SK-N-SH (cell line): Measurements from ENCODE around the gene ARHGAP23. TPM values are rescaled to one million over a fixed set of nuclear protein-coding genes. Genes with fewer than 3 reads are reported as not detected.

Experiments
- CTCF ChIA-PET: fragments of 300-600, 350-600 bp; formaldehyde crosslinking; extraction: SDS; loops from one replicate; lab custom pipeline; 2021; lab: Yijun Ruan, JAX
- POLR2A ChIA-PET: fragments of 350-600 bp; sonication (Branson Sonifier 250); formaldehyde crosslinking; extraction: SDS; loops from one replicate; lab custom pipeline; 2020; ENCODE audit warnings: antibody characterized with exemption, inconsistent platforms; lab: Yijun Ruan, JAX
- DNase-seq: peaks from one replicate; pipeline ENCODE4 v3.0.0; 2012
- H2AFZ ChIP-seq: fragments of 200-600 bp; sonication (generic); 2 replicates; pipeline ENCODE4 v1.8.1; 2016; ENCODE audit warnings: antibody characterized with exemption, mild to moderate bottlenecking, low read depth
- H3F3A ChIP-seq: fragments of 200-600 bp; sonication (generic); replicated peaks from 2 replicates; pipeline ENCODE3; 2016; ENCODE audit warnings: antibody characterized with exemption, mild to moderate bottlenecking; ENCODE audit not compliant: insufficient read depth
- H3K27ac ChIP-seq, 2 experiments: fragments of 200-500 bp in 1 of 2; fragments of 200-600 bp in 1 of 2; sonication (Bioruptor generic) in 1 of 2; sonication (generic), shearing (Covaris generic) in 1 of 2; 2 replicates each; pipeline versions ENCODE4 v1.5.1 to v1.6.1; 2014 to 2016; ENCODE audit warnings: low read depth in 2 of 2, inconsistent platforms in 1 of 2, low read length in 1 of 2, mild to moderate bottlenecking in 1 of 2, mixed read lengths in 1 of 2
- H3K27me3 ChIP-seq: fragments of 200-600 bp; sonication (generic), shearing (Covaris generic); 2 replicates; pipeline ENCODE4 v1.6.1; 2016; ENCODE audit warnings: mixed run types; ENCODE audit not compliant: insufficient read depth
- H3K36me3 ChIP-seq, 2 experiments: fragments of 200-500 bp in 1 of 2; fragments of 200-600 bp in 1 of 2; sonication (Bioruptor generic) in 1 of 2; sonication (generic) in 1 of 2; replicated peaks in 1 of 2; 2 replicates each; pipeline versions ENCODE3 to v1.5.1; 2014 to 2016; ENCODE audit warnings: low read length in 1 of 2, mild to moderate bottlenecking in 1 of 2; ENCODE audit not compliant: insufficient read depth in 2 of 2, control insufficient read depth in 1 of 2
- H3K4me1 ChIP-seq, 2 experiments: fragments of 200-500 bp in 1 of 2; fragments of 200-600 bp in 1 of 2; sonication (Bioruptor generic) in 1 of 2; sonication (generic), shearing (Covaris generic) in 1 of 2; 2 replicates each; pipeline versions ENCODE4 v1.5.1 to v1.6.1; 2014 to 2016; ENCODE audit warnings: low read depth in 1 of 2, low read length in 1 of 2, mixed run types in 1 of 2; ENCODE audit not compliant: insufficient read depth in 2 of 2, control insufficient read depth in 1 of 2
- H3K4me2 ChIP-seq: fragments of 200-600 bp; sonication (generic), shearing (Covaris generic); 2 replicates; pipeline ENCODE4 v1.6.1; 2017; ENCODE audit warnings: mixed run types
- H3K4me3 ChIP-seq, 2 experiments: fragments of 200-500 bp in 1 of 2; fragments of 200-600 bp in 1 of 2; sonication (Bioruptor generic) in 1 of 2; sonication (generic), shearing (Covaris generic) in 1 of 2; 2 replicates each; pipeline versions ENCODE4 v1.5.1 to v1.8.1; 2014 to 2016; ENCODE audit warnings: low read depth in 2 of 2, inconsistent platforms in 1 of 2, low read length in 1 of 2, mild to moderate bottlenecking in 1 of 2, mixed read lengths in 1 of 2, moderate library complexity in 1 of 2
- H3K79me2 ChIP-seq: fragments of 200-600 bp; sonication (generic); 2 replicates; pipeline ENCODE4 v1.8.1; 2017; ENCODE audit warnings: mild to moderate bottlenecking; ENCODE audit not compliant: insufficient read depth
- H3K9ac ChIP-seq: fragments of 200-600 bp; sonication (generic); 2 replicates; pipeline ENCODE4 v1.6.1; 2017; ENCODE audit warnings: mixed run types
- H3K9me2 ChIP-seq: fragments of 200-600 bp; sonication (generic); 2 replicates; pipeline ENCODE4 v1.6.1; 2017; ENCODE audit warnings: mixed run types
- H3K9me3 ChIP-seq: fragments of 200-600 bp; sonication (generic); 2 replicates; pipeline ENCODE4 v1.6.1; 2017; ENCODE audit warnings: mixed run types, mild to moderate bottlenecking, moderate library complexity
- H4K20me1 ChIP-seq: fragments of 200-600 bp; sonication (generic); 2 replicates; pipeline ENCODE4 v1.6.1; 2017; ENCODE audit warnings: mild to moderate bottlenecking, mixed run types; ENCODE audit not compliant: insufficient read depth
- CHD2 ChIP-seq: fragments of 150-350 bp; IDR thresholded peaks from 2 replicates; pipeline ENCODE4 v1.6.1; 2018; ENCODE audit warnings: low read length; ENCODE audit not compliant: partially characterized antibody
- GATA2 ChIP-seq: sonication (generic); formaldehyde crosslinking; IDR thresholded peaks from 2 replicates; pipeline ENCODE4 v1.5.0; 2020; ENCODE audit warnings: mild to moderate bottlenecking, missing genetic modification reagents
- IRF3 ChIP-seq: fragments of 150-350 bp; IDR thresholded peaks from 2 replicates; pipeline ENCODE4 v1.6.1; 2016; ENCODE audit warnings: mild to moderate bottlenecking, low read depth, low read length
- MAX ChIP-seq: IDR thresholded peaks from 2 replicates; pipeline ENCODE4 v1.4.0; 2012; ENCODE audit warnings: low read depth
- MEF2A ChIP-seq: IDR thresholded peaks from 2 replicates; pipeline ENCODE4 v1.4.0; 2012; ENCODE audit warnings: low read depth, borderline replicate concordance
- NFIC ChIP-seq: IDR thresholded peaks from 2 replicates; pipeline ENCODE4 v1.4.0; 2012; ENCODE audit warnings: borderline replicate concordance
- REST ChIP-seq: IDR thresholded peaks from 2 replicates; pipeline ENCODE4 v1.6.1; 2012; ENCODE audit warnings: mild to moderate bottlenecking, low read depth, low read length, moderate library complexity
- RFX5 ChIP-seq: IDR thresholded peaks from 2 replicates; pipeline ENCODE4 v1.6.1; 2012; ENCODE audit warnings: mild to moderate bottlenecking, improper control_type of control experiment, low read length
- RXRA ChIP-seq: IDR thresholded peaks from 2 replicates; pipeline ENCODE4 v1.4.0; 2012; ENCODE audit warnings: low read depth, mild to moderate bottlenecking, borderline replicate concordance
- TAF1 ChIP-seq: IDR thresholded peaks from 2 replicates; pipeline ENCODE4 v1.6.1; 2012; ENCODE audit warnings: low read depth, mild to moderate bottlenecking, low read length, moderate library complexity, borderline replicate concordance
- TEAD4 ChIP-seq: IDR thresholded peaks from 2 replicates; pipeline ENCODE4 v1.4.0; 2012; ENCODE audit warnings: mild to moderate bottlenecking, borderline replicate concordance; ENCODE audit not compliant: insufficient read depth
- YY1 ChIP-seq: IDR thresholded peaks from 2 replicates; pipeline ENCODE4 v1.4.0; 2012; ENCODE audit warnings: low read depth, mild to moderate bottlenecking
- ZBTB33 ChIP-seq: IDR thresholded peaks from 2 replicates; pipeline ENCODE4 v1.4.0; 2012; ENCODE audit warnings: low read depth, borderline replicate concordance
- WGBS: methylation state at CpG from one replicate; pipeline ENCODE4 v1.1.6; 2017; ENCODE audit warnings: low lambda C conversion rate; 5-methylcytosine and 5-hydroxymethylcytosine counted together
- polyA plus RNA-seq, 3 experiments: library from polyadenylated mRNA; depleted of rRNA; stranded (reverse); fragments of >200 nt; gene quantifications; 2 replicates each; pipeline ENCODE4 v1.2.3, GENCODE V29; 2012

Gene ARHGAP23
- polyA plus RNA-seq, 1 of the 3 experiments (the other 2 are of a cell fraction): 19.2 TPM

GRCh38 chr17:38533241-38533640 lies 105.0 kb downstream of the ARHGAP23 start:
- Histone ChIP-seq H3K79me2 (no peaks in the 10 kb centered on the region), H3K9ac (no peak overlapping the region), H3K9me3 (no peaks in the 10 kb centered on the region), H3K9me2 (no peaks in the 10 kb centered on the region), H3K4me1 (peaks cover 0 to 6% of the 10 kb centered on the region in 2 experiments; a peak in 1 of 4 replicates)
- DNase-seq: no peak
- TF ChIP-seq TEAD4 (no peak), NFIC (no peak), CHD2 (no peak), TAF1 (no peak), YY1 (no peak), MEF2A (no peak), REST (no peak), IRF3 (no peak)
- TF ChIP-seq, all 33 proteins: peak for 0
- H3K4me2 ChIP-seq: no peak overlapping the region
- H3K4me3 ChIP-seq: no peak overlapping the region
- H4K20me1 ChIP-seq: no peaks in the 10 kb centered on the region
- H3K27ac ChIP-seq: no peak overlapping the region
- H3K27me3 ChIP-seq: no peaks in the 10 kb centered on the region; the same call in 1 of the 2 replicates
- WGBS: 69% methylated on average over 9 of the region's 9 CpGs
- ChIA-PET POLR2A (no interaction called here), CTCF (interaction anchor here (1.4 to 7.8 kb wide), 3 partner anchors 24 to 73 kb away, joined by 3 to 57 read pairs (median 11); partner anchors contain the start of gene SRCIN1)
- H3F3A ChIP-seq: peaks cover 4% of the 10 kb centered on the region
- no peaks in the 10 kb centered on the region for H3K36me3 ChIP-seq
- H2AFZ ChIP-seq: no peak overlapping the region

- ChIA-PET CTCF (interaction anchor here (0.7 to 7.8 kb wide), 8 partner anchors 12 to 201 kb away, joined by 3 to 57 read pairs (median 4); partner anchors contain the start of gene SRCIN1), POLR2A (no interaction called here)
- Histone ChIP-seq H3K4me3 (no peak overlapping the region), H3K9me3 (no peaks in the 10 kb centered on the region), H3K4me1 (no peaks in the 10 kb centered on the region), H4K20me1 (no peaks in the 10 kb centered on the region), H3K9me2 (no peaks in the 10 kb centered on the region), H3K79me2 (no peaks in the 10 kb centered on the region), H3K9ac (no peak overlapping the region), H3K4me2 (no peak overlapping the region), H3K27me3 (no peaks in the 10 kb centered on the region; the same call in 1 of the 2 replicates), H3F3A (peaks cover 4% of the 10 kb centered on the region), H3K27ac (no peak overlapping the region), H3K36me3 (no peaks in the 10 kb centered on the region), H2AFZ (no peak overlapping the region)
- DNase-seq: no peak
- WGBS: 83% methylated on average over 13 of the region's 13 CpGs
- no peak for TF ChIP-seq ZBTB33
- TF ChIP-seq REST: no peak
- TF ChIP-seq MAX: no peak
- TF ChIP-seq MEF2A: no peak
- TF ChIP-seq RXRA: no peak
- TF ChIP-seq GATA2 (CRISPR knock-in tag): no peak
- TF ChIP-seq RFX5: no peak
Observed at GRCh38 chr17:38533866-38534497, 105.7 kb downstream of the ARHGAP23 start.
